HCT116 (cell line): ENCODE data around the gene IFNL2.

ENCODE experiments used
- CBX3 ChIP-seq: IDR thresholded peaks from 2 replicates; pipeline ENCODE4 v1.6.1; 2012; ENCODE audit warnings: low read depth
- CEBPB ChIP-seq: IDR thresholded peaks from 2 replicates; pipeline ENCODE4 v1.6.1; 2012; ENCODE audit warnings: low read depth
- CTCF ChIP-seq, 3 experiments: fragments of 200-600 bp in 1 of 3; sonication (generic) in 1 of 3; IDR thresholded peaks in 2 of 3; conservative IDR thresholded peaks in 1 of 3; 2 replicates each; pipeline ENCODE4 v1.5.1; 2012 to 2017; ENCODE audit warnings: low read depth in 2 of 3, low read length in 2 of 3, antibody characterized with exemption in 1 of 3, borderline replicate concordance in 1 of 3, control low read depth in 1 of 3, mild to moderate bottlenecking in 1 of 3, mixed read lengths in 1 of 3, mixed run types in 1 of 3, moderate library complexity in 1 of 3; ENCODE audit not compliant: insufficient read depth in 1 of 3
- EZH2phosphoT487 ChIP-seq: fragments of 200-600 bp; IDR thresholded peaks from 2 replicates; pipeline ENCODE4 v1.6.1; 2018; ENCODE audit warnings: antibody characterized with exemption, borderline replicate concordance
- JUND ChIP-seq: IDR thresholded peaks from 2 replicates; pipeline ENCODE4 v1.6.1; 2012
- RAD21 ChIP-seq: IDR thresholded peaks from 2 replicates; pipeline ENCODE4 v1.6.1; 2012; ENCODE audit warnings: low read depth, mild to moderate bottlenecking
- YY1 ChIP-seq: IDR thresholded peaks from 2 replicates; pipeline ENCODE4 v1.6.1; 2011; ENCODE audit warnings: low read length, low read depth, moderate library complexity, mild to moderate bottlenecking; ENCODE audit not compliant: insufficient replicate concordance; ENCODE audit errors: extremely low read depth
- ZBTB33 ChIP-seq: IDR thresholded peaks from 2 replicates; pipeline ENCODE4 v1.6.1; 2011; ENCODE audit warnings: mild to moderate bottlenecking, low read length, moderate library complexity; ENCODE audit not compliant: insufficient replicate concordance; ENCODE audit errors: extremely low read depth

GRCh38 chr19:39224910-39225309, 43.3 kb upstream of the IFNL2 start:
- TF ChIP-seq CBX3 (no peak), CTCF (IDR thresholded peaks at IDR 0.05 in 2 of 3, conservative IDR thresholded peaks at IDR 0.05 in 1 of 3; ENCODE audit: borderline replicate concordance in 1 of 3, insufficient read depth in 1 of 3, low read depth in 2 of 3, low read length in 2 of 3) (no peak), CEBPB (no peak), YY1 (no peak), EZH2phosphoT487 (no peak), ZBTB33 (no peak), RAD21 (0 out of 2 replicates have a peak, but pooled peaks have one; percentile 25), JUND (no peak)
